ENCODE measurements around the gene PELI1. TPM values are rescaled to one million over a fixed set of nuclear protein-coding genes. Genes with fewer than 3 reads are reported as not detected.

The PELI1 gene
- total RNA-seq, 2 experiments from 2014 or later = 32.5 to 34.0 TPM

GRCh38 chr2:64164629-64165028, 20.4 kb upstream of the PELI1 start:
- POLR2A ChIA-PET = no interaction called here
- CTCF ChIA-PET = no interaction called here

- POLR2A ChIA-PET = no interaction called here
- CTCF ChIA-PET = no interaction called here
These were observed 18.3 kb upstream of the PELI1 start for GRCh38 chr2:64162516-64162915.

- CTCF ChIA-PET = no interaction called here
- POLR2A ChIA-PET = no interaction called here
These were observed 13.6 kb upstream of the PELI1 start for GRCh38 chr2:64157792-64158191.

- CTCF ChIA-PET = no interaction called here
These were observed 9.6 kb upstream of the PELI1 start for GRCh38 chr2:64153811-64154210.

GRCh38 chr2:64151476-64151875, 7.3 kb upstream of the PELI1 start:
- ChIA-PET CTCF (no interaction called here), POLR2A (no interaction called here)

More at GRCh38 chr2:64153811-64154210, 9.6 kb upstream of the PELI1 start:
- POLR2A ChIA-PET = no interaction called here

- ChIA-PET CTCF (interaction anchor here (0.8 to 1.8 kb wide), 2 partner anchors 182 to 186 kb away, joined by 3 to 4 read pairs; no protein-coding TSS in a partner anchor), POLR2A (no interaction called here)
These were observed 1.5 kb upstream of the PELI1 start for GRCh38 chr2:64145714-64146113.

GRCh38 chr2:64145119-64145518, 899 bp upstream of the PELI1 start:
- CTCF ChIA-PET = no interaction called here
- POLR2A ChIA-PET = no interaction called here

- ChIA-PET POLR2A (interaction anchor here (0.8 to 1.5 kb wide), 4 partner anchors 8 to 183 kb away, joined by 3 to 5 read pairs (median 4); no protein-coding TSS in a partner anchor), CTCF (interaction anchor here (0.6 to 1.0 kb wide), 3 partner anchors 8 to 72 kb away, joined by 3 to 4 read pairs (median 3); no protein-coding TSS in a partner anchor)
These were observed 807 bp downstream of the PELI1 start for GRCh38 chr2:64143169-64144056.

GRCh38 chr2:64142741-64143168, 1.5 kb downstream of the PELI1 start:
- ChIA-PET CTCF (interaction anchor here (1.5 kb wide), 1 partner anchor 185 kb away, joined by 4 read pairs; no protein-coding TSS in a partner anchor), POLR2A (interaction anchor here (0.8 to 1.5 kb wide), 3 partner anchors 70 to 184 kb away, joined by 3 to 5 read pairs (median 5); no protein-coding TSS in a partner anchor)

- CTCF ChIA-PET = interaction anchor here (0.6 to 1.7 kb wide), 5 partner anchors 9 to 186 kb away, joined by 3 to 4 read pairs (median 3); no protein-coding TSS in a partner anchor
These were observed 2.4 kb downstream of the PELI1 start for GRCh38 chr2:64141674-64142405.

GRCh38 chr2:64140665-64141200, 3.5 kb downstream of the PELI1 start:
- POLR2A ChIA-PET = interaction anchor here (0.6 to 1.0 kb wide), 4 partner anchors 120 to 202 kb away, joined by 3 to 10 read pairs (median 4); no protein-coding TSS in a partner anchor
- CTCF ChIA-PET = interaction anchor here (1.2 to 1.7 kb wide), 2 partner anchors 11 to 25 kb away, joined by 3 read pairs; no protein-coding TSS in a partner anchor

More at GRCh38 chr2:64141674-64142405, 2.4 kb downstream of the PELI1 start:
- POLR2A ChIA-PET = interaction anchor here (0.6 to 1.0 kb wide), 4 partner anchors 73 to 200 kb away, joined by 3 to 10 read pairs (median 4); no protein-coding TSS in a partner anchor

- ChIA-PET POLR2A (no interaction called here), CTCF (interaction anchor here (0.5 kb wide), 2 partner anchors 710 to 733 kb away, joined by 3 to 4 read pairs; no protein-coding TSS in a partner anchor)
These were observed 4.3 kb downstream of the PELI1 start for GRCh38 chr2:64139956-64140355.

GRCh38 chr2:64137996-64138395, 6.2 kb downstream of the PELI1 start:
- CTCF ChIA-PET = no interaction called here
- POLR2A ChIA-PET = no interaction called here

- ChIA-PET CTCF (no interaction called here), POLR2A (no interaction called here)
These were observed 6.7 kb downstream of the PELI1 start for GRCh38 chr2:64137567-64137966.

- CTCF ChIA-PET = interaction anchor here (0.5 to 1.7 kb wide), 3 partner anchors 8 to 35 kb away, joined by 3 to 4 read pairs (median 3); no protein-coding TSS in a partner anchor
- POLR2A ChIA-PET = interaction anchor here (0.5 to 1.6 kb wide), 6 partner anchors 8 to 190 kb away, joined by 3 to 6 read pairs (median 4); no protein-coding TSS in a partner anchor
These were observed 8.8 kb downstream of the PELI1 start for GRCh38 chr2:64135421-64135820.

GRCh38 chr2:64134813-64135212, 9.4 kb downstream of the PELI1 start:
- ChIA-PET CTCF (interaction anchor here (0.5 to 1.8 kb wide), 4 partner anchors 9 to 85 kb away, joined by 3 to 5 read pairs (median 3); no protein-coding TSS in a partner anchor), POLR2A (interaction anchor here (0.5 to 1.6 kb wide), 5 partner anchors 9 to 191 kb away, joined by 3 to 6 read pairs (median 4); no protein-coding TSS in a partner anchor)

GRCh38 chr2:64133828-64134227, 10.4 kb downstream of the PELI1 start:
- ChIA-PET POLR2A (interaction anchor here (0.6 to 0.7 kb wide), 2 partner anchors 32 to 80 kb away, joined by 3 to 5 read pairs; no protein-coding TSS in a partner anchor), CTCF (interaction anchor here (0.9 to 1.8 kb wide), 4 partner anchors 32 to 194 kb away, joined by 3 to 5 read pairs (median 3); no protein-coding TSS in a partner anchor)

- ChIA-PET CTCF (interaction anchor here (0.5 to 1.8 kb wide), 6 partner anchors 9 to 415 kb away, joined by 3 to 5 read pairs (median 4); no protein-coding TSS in a partner anchor), POLR2A (interaction anchor here (0.7 kb wide), 1 partner anchor 81 kb away, joined by 3 read pairs; no protein-coding TSS in a partner anchor)
These were observed 10.9 kb downstream of the PELI1 start for GRCh38 chr2:64133354-64133753.

GRCh38 chr2:64130333-64130732, 13.9 kb downstream of the PELI1 start:
- ChIA-PET CTCF (interaction anchor here (1.1 to 1.4 kb wide), 2 partner anchors 11 to 29 kb away, joined by 3 read pairs; no protein-coding TSS in a partner anchor), POLR2A (no interaction called here)
